Memory B cell (primary cell): ENCODE measurements around the gene SH3PXD2B.
A peak's percentile ranks its signal among the peaks of the same experiment; 100 is the strongest.
"Not testable (repeated sequence)": the region's sequence is repeated elsewhere in the genome, so short reads cannot be mapped to it uniquely, and the experiment has no call there.

Source experiments
- ATAC-seq: fragments of 150-1000 bp; cut with Tn5 transposase; 2 replicates; pipeline ENCODE4 v1.10.0; 2021; ENCODE audit warnings: low read depth, mild to moderate bottlenecking, moderate library complexity
- DNase-seq, 2 donors: peaks; one replicate each; pipeline ENCODE4 v3.0.0; 2022; ENCODE audit warnings: low spot score in 2 of 2
- H3K27ac Mint-ChIP-seq: one replicate; pipeline ENCODE4 v1.8.0; 2022; ENCODE audit warnings: mild to moderate bottlenecking, moderate library complexity, mixed read lengths
- H3K27me3 Mint-ChIP-seq: one replicate; pipeline ENCODE4 v1.8.0; 2022; ENCODE audit warnings: mixed read lengths
- H3K36me3 Mint-ChIP-seq: one replicate; pipeline ENCODE4 v1.8.0; 2022; ENCODE audit warnings: mild to moderate bottlenecking, mixed read lengths
- H3K4me1 Mint-ChIP-seq: one replicate; pipeline ENCODE4 v1.8.0; 2022; ENCODE audit warnings: mixed read lengths
- H3K4me3 Mint-ChIP-seq: one replicate; pipeline ENCODE4 v1.8.0; 2022; ENCODE audit warnings: mild to moderate bottlenecking, moderate library complexity, mixed read lengths
- H3K9me3 Mint-ChIP-seq: one replicate; pipeline ENCODE4 v1.8.0; 2022; ENCODE audit warnings: mixed read lengths

SH3PXD2B gene

GRCh38 chr5:172479034-172479783 is 24.9 kb upstream of the SH3PXD2B start:
- H3K9me3 Mint-ChIP-seq = no peaks in the 10 kb centered on the region
- H3K27ac Mint-ChIP-seq = no peak overlapping the region
- peak; percentile 43 for ATAC-seq
- peaks cover 5% of the 10 kb centered on the region for H3K27me3 Mint-ChIP-seq
- H3K36me3 Mint-ChIP-seq = no peaks in the 10 kb centered on the region
- H3K4me1 Mint-ChIP-seq = no peaks in the 10 kb centered on the region
- no peak for DNase-seq
- no peak overlapping the region for H3K4me3 Mint-ChIP-seq

DNA sequence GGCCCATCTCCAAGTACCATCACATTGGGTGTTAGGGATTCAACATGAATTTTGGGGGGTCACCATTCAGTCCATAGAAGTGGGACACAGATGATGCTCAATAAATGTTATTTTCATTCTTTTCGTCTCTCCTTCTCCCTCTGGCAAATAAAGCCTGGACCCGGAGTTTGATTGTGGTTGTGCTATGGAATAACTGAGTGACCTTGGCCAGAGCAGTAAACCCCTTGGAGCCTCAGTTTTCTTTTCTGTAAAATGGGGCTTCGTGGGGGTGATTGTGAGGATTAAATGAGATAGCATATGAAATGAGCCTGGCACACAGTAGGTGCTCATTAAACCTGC is 24.3 kb upstream of the SH3PXD2B start:
- H3K9me3 Mint-ChIP-seq, H3K4me3 Mint-ChIP-seq, H3K36me3 Mint-ChIP-seq, H3K27ac Mint-ChIP-seq, H3K27me3 Mint-ChIP-seq, DNase-seq, H3K4me1 Mint-ChIP-seq, ATAC-seq: not testable (repeated sequence)

DNA sequence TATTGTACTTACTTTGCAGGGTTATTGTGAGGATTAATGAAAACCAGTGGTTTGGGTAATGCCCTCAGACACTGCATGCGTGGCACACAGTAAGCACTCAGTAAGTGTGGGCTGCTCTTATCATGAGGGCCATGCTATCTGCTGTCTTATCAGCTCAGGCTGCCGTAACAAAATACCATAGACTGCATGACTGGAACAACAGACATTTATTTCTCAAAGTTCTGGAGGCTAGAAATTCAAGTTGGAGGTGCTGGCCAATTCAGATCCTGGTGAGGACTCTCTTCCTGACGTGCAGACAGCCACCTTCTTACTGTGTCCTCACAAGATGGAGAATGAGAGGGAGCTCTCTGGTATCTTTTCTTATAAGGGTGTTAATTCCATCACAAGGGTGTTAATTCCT is 23.9 kb upstream of the SH3PXD2B start:
- H3K36me3 Mint-ChIP-seq = no peaks in the 10 kb centered on the region
- no peaks in the 10 kb centered on the region for H3K9me3 Mint-ChIP-seq
- DNase-seq (no peak), ATAC-seq (no peak)
- no peak overlapping the region for H3K27ac Mint-ChIP-seq
- H3K27me3 Mint-ChIP-seq = peaks cover 10% of the 10 kb centered on the region
- no peaks in the 10 kb centered on the region for H3K4me1 Mint-ChIP-seq
- H3K4me3 Mint-ChIP-seq = no peak overlapping the region

GRCh38 chr5:172477466-172477865 is 23.1 kb upstream of the SH3PXD2B start:
- Mint-ChIP-seq H3K9me3 (no peaks in the 10 kb centered on the region), H3K27me3 (peaks cover 10% of the 10 kb centered on the region), H3K36me3 (no peaks in the 10 kb centered on the region), H3K4me1 (no peaks in the 10 kb centered on the region), H3K27ac (no peak overlapping the region), H3K4me3 (no peak overlapping the region)
- ATAC-seq (no peak), DNase-seq (no peak)

DNA sequence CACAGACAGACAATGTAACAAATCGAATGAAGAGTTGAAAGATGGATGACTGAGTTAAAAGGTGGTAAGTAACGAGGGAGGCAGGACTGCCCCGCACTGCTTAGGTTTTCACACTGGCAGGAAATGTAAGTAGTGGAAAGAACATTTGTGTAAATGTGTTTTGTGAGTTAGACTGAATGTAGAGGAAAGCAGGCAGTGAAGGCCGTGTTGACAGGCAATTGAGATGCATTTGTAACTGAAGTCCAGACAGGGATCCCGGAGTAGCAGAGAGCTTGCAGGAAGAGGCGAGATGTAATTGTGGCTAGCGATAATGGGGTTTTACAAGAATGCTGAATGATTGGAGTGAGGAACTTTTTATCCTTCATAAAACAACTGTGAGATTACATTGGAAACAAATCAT is 20.0 kb upstream of the SH3PXD2B start:
- no peaks in the 10 kb centered on the region for H3K9me3 Mint-ChIP-seq
- no peaks in the 10 kb centered on the region for H3K4me1 Mint-ChIP-seq
- no peak overlapping the region for H3K4me3 Mint-ChIP-seq
- peaks cover 16% of the 10 kb centered on the region for H3K27me3 Mint-ChIP-seq
- DNase-seq (no peak), ATAC-seq (no peak)
- H3K27ac Mint-ChIP-seq = no peak overlapping the region
- H3K36me3 Mint-ChIP-seq = no peaks in the 10 kb centered on the region

- H3K36me3 Mint-ChIP-seq = peaks cover 2% of the 10 kb centered on the region
- H3K4me1 Mint-ChIP-seq = no peaks in the 10 kb centered on the region
- no peak for ATAC-seq
- peaks cover 16% of the 10 kb centered on the region for H3K27me3 Mint-ChIP-seq
- H3K4me3 Mint-ChIP-seq = no peak overlapping the region
- no peak for DNase-seq
- no peak overlapping the region for H3K27ac Mint-ChIP-seq
- peaks cover 2% of the 10 kb centered on the region for H3K9me3 Mint-ChIP-seq
Measured at GRCh38 chr5:172473427-172473826, 19.1 kb upstream of the SH3PXD2B start.

DNA sequence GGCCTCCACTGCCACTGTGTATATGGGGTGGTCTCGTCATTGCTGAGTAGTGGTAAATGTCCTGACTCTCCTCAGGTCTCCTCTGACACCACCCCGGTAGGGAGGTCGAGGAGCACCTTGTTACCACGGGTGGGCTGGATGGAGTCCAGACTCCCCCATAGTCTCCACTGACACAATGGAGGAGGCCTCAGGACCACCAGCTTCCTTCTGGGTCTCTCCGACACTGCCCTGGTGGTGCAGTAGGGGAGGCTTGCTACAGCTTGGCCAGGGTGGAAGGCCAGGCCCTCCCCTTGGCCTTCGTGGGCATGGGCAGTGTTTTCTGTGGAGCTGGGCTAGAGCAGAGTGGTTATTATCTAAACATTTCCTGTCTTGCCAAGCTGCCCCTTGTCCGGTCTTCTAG is 15.4 kb upstream of the SH3PXD2B start:
- Mint-ChIP-seq H3K27me3 (peaks cover 14% of the 10 kb centered on the region), H3K9me3 (peaks cover 6% of the 10 kb centered on the region), H3K4me3 (no peak overlapping the region), H3K36me3 (peaks cover 4% of the 10 kb centered on the region), H3K4me1 (no peaks in the 10 kb centered on the region), H3K27ac (no peak overlapping the region)
- DNase-seq (no peak), ATAC-seq (no peak)

DNA sequence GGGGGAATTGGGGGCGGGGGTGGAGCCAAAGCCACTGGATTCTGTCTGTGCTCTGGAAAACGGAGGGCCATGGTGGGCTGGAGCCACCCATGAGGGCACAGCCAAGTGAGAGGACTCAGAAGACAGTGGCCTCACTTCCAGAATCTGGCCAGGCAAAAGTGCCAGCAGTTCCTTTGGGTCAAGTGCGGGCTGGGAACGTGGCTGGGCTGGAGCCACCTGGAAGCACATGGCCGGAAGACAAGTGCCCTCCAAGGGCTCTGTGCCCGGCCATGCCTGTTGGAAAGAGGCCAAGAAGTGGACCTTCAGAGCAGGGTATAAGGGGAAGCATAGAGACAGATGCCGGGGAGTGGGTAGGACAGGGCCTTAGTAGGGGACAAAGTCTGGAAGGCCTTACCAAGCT is 11.7 kb upstream of the SH3PXD2B start:
- Mint-ChIP-seq H3K27ac (no peak overlapping the region), H3K27me3 (peaks cover 10% of the 10 kb centered on the region), H3K36me3 (peaks cover 4% of the 10 kb centered on the region), H3K4me1 (no peaks in the 10 kb centered on the region), H3K4me3 (no peak overlapping the region), H3K9me3 (peaks cover 8% of the 10 kb centered on the region)
- DNase-seq = no peak
- ATAC-seq = no peak

- Mint-ChIP-seq H3K27me3 (peaks cover 20% of the 10 kb centered on the region), H3K4me3 (no peak overlapping the region), H3K27ac (no peak overlapping the region), H3K9me3 (peaks cover 6% of the 10 kb centered on the region), H3K4me1 (no peaks in the 10 kb centered on the region), H3K36me3 (peaks cover 2% of the 10 kb centered on the region)
- DNase-seq (no peak), ATAC-seq (no peak)
Measured at GRCh38 chr5:172463031-172463430, 8.7 kb upstream of the SH3PXD2B start.

GRCh38 chr5:172459783-172460165 is 5.4 kb upstream of the SH3PXD2B start:
- Mint-ChIP-seq H3K27me3 (peaks cover 32% of the 10 kb centered on the region), H3K27ac (no peak overlapping the region), H3K9me3 (peaks cover 4% of the 10 kb centered on the region), H3K4me3 (no peak overlapping the region), H3K4me1 (peaks cover 3% of the 10 kb centered on the region), H3K36me3 (peaks cover 2% of the 10 kb centered on the region)
- ATAC-seq = no peak
- DNase-seq = no peak

- H3K27ac Mint-ChIP-seq = no peak overlapping the region
- DNase-seq (no peak), ATAC-seq (no peak)
- peaks cover 34% of the 10 kb centered on the region for H3K27me3 Mint-ChIP-seq
- no peak overlapping the region for H3K4me3 Mint-ChIP-seq
- peaks cover 2% of the 10 kb centered on the region for H3K36me3 Mint-ChIP-seq
- peaks cover 5% of the 10 kb centered on the region for H3K4me1 Mint-ChIP-seq
- peaks cover 3% of the 10 kb centered on the region for H3K9me3 Mint-ChIP-seq
Measured at GRCh38 chr5:172458976-172459782, 4.9 kb upstream of the SH3PXD2B start.

- DNase-seq = no peak
- H3K9me3 Mint-ChIP-seq = peaks cover 2% of the 10 kb centered on the region
- H3K4me1 Mint-ChIP-seq = peaks cover 13% of the 10 kb centered on the region
- H3K27ac Mint-ChIP-seq = no peak overlapping the region
- peaks cover 37% of the 10 kb centered on the region for H3K27me3 Mint-ChIP-seq
- peaks cover 2% of the 10 kb centered on the region for H3K36me3 Mint-ChIP-seq
- H3K4me3 Mint-ChIP-seq = peak overlapping the region; percentile 5
- ATAC-seq = no peak
Measured at GRCh38 chr5:172456076-172456722, 1.9 kb upstream of the SH3PXD2B start.

GRCh38 chr5:172455511-172456061 is 1.3 kb upstream of the SH3PXD2B start:
- peaks cover 4% of the 10 kb centered on the region for H3K36me3 Mint-ChIP-seq
- no peak overlapping the region for H3K27ac Mint-ChIP-seq
- H3K4me1 Mint-ChIP-seq = peaks cover 15% of the 10 kb centered on the region
- H3K9me3 Mint-ChIP-seq = peaks cover 2% of the 10 kb centered on the region
- peaks cover 40% of the 10 kb centered on the region for H3K27me3 Mint-ChIP-seq
- ATAC-seq (no peak), DNase-seq (no peak)
- peak overlapping the region; percentile 5 for H3K4me3 Mint-ChIP-seq

GRCh38 chr5:172455087-172455381 is 709 bp upstream of the SH3PXD2B start:
- no peak for ATAC-seq
- Mint-ChIP-seq H3K27me3 (peaks cover 38% of the 10 kb centered on the region), H3K9me3 (peaks cover 2% of the 10 kb centered on the region), H3K36me3 (peaks cover 4% of the 10 kb centered on the region), H3K27ac (no peak overlapping the region), H3K4me1 (peaks cover 15% of the 10 kb centered on the region), H3K4me3 (peak overlapping the region; percentile 81)
- no peak for DNase-seq
